Skeletal muscle satellite cell (primary cell): ENCODE measurements around the gene GPR42.
"Not testable (repeated sequence)": the region's sequence is repeated elsewhere in the genome, so short reads cannot be mapped to it uniquely, and the experiment has no call there.

Experiments used
- H3K27me3 ChIP-seq: 2 replicates; pipeline ENCODE4 v1.7.0; 2013; ENCODE audit warnings: low read length; ENCODE audit not compliant: control insufficient read depth, insufficient read depth
- H3K36me3 ChIP-seq: 2 replicates; pipeline ENCODE4 v1.7.0; 2013; ENCODE audit warnings: mild to moderate bottlenecking, control low read depth, low read length; ENCODE audit not compliant: insufficient read depth
- H3K4me1 ChIP-seq: 2 replicates; pipeline ENCODE4 v1.7.0; 2013; ENCODE audit warnings: low read length; ENCODE audit not compliant: control insufficient read depth, insufficient read depth
- H3K4me2 ChIP-seq: 2 replicates; pipeline ENCODE4 v1.7.0; 2013; ENCODE audit warnings: mild to moderate bottlenecking, low read length
- H3K4me3 ChIP-seq: 2 replicates; pipeline ENCODE4 v1.7.0; 2013; ENCODE audit warnings: low read length
- H3K9ac ChIP-seq: 2 replicates; pipeline ENCODE4 v1.7.0; 2013; ENCODE audit warnings: mild to moderate bottlenecking, low read depth, low read length, moderate library complexity
- H3K9me3 ChIP-seq: replicated peaks from 2 replicates; pipeline ENCODE4 v1.7.0; 2013; ENCODE audit warnings: mild to moderate bottlenecking, control low read depth, low read length

The GPR42 gene

GRCh38 chr19:35401416-35401815, 30.5 kb downstream of the GPR42 start:
- H3K4me1 ChIP-seq, H3K36me3 ChIP-seq, H3K4me2 ChIP-seq: not testable (repeated sequence)

DNA sequence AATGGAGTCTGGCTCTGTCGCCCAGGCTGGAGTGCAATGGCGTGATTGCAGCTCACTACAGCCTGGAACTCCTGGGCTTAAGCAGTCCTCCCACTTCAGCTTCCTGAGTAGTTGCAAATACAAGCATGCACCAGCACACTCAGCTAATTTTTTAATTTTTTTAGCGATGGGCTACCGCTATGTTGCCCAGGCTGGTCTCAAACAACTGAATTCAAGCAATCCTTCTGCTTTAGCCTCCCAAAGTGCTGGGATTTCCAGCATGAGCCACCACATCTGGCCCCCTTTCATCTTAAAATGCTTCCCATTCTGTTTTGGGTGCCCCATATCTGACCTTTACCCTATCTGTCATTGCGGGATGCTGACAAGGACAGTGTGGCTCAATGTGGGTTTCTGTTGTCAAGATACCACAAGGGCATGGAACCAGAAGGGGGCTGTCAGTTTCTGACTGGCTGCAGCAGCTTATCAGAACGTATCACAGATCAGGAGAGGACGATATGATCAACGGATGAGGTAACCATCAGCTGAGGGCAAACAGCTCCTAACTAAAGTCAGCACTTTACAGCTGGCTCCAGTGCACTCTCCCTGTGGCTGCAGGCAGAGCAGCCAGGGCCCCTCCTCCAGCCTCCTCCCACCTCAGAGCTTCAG, 32.4 kb downstream of the GPR42 start:
- Histone ChIP-seq H3K9ac (no peak overlapping the region), H3K36me3 (no peaks in the 10 kb centered on the region), H3K4me3 (no peak overlapping the region), H3K9me3 (no peaks in the 10 kb centered on the region), H3K27me3 (peaks cover 3% of the 10 kb centered on the region), H3K4me2 (no peak overlapping the region), H3K4me1 (no peaks in the 10 kb centered on the region)

More at GRCh38 chr19:35401416-35401815, 30.5 kb downstream of the GPR42 start:
- H3K4me3 ChIP-seq, H3K9me3 ChIP-seq, H3K9ac ChIP-seq, H3K27me3 ChIP-seq: not testable (repeated sequence)

- Histone ChIP-seq H3K27me3 (peaks cover 5% of the 10 kb centered on the region), H3K4me2 (no peak overlapping the region), H3K36me3 (no peaks in the 10 kb centered on the region), H3K9ac (no peak overlapping the region), H3K4me3 (no peak overlapping the region), H3K9me3 (no peaks in the 10 kb centered on the region), H3K4me1 (no peaks in the 10 kb centered on the region)
These were observed 34.2 kb downstream of the GPR42 start for GRCh38 chr19:35404879-35405622.

GRCh38 chr19:35407619-35408018, 36.8 kb downstream of the GPR42 start:
- H3K4me2 ChIP-seq: no peak overlapping the region
- peaks cover 5% of the 10 kb centered on the region for H3K27me3 ChIP-seq
- H3K9me3 ChIP-seq: no peaks in the 10 kb centered on the region
- no peak overlapping the region for H3K9ac ChIP-seq
- H3K4me1 ChIP-seq: no peaks in the 10 kb centered on the region
- no peaks in the 10 kb centered on the region for H3K36me3 ChIP-seq
- no peak overlapping the region for H3K4me3 ChIP-seq

GRCh38 chr19:35408284-35409171, 37.7 kb downstream of the GPR42 start:
- Histone ChIP-seq H3K9ac (no peak overlapping the region), H3K4me2 (no peak overlapping the region), H3K4me3 (no peak overlapping the region), H3K9me3 (no peaks in the 10 kb centered on the region), H3K4me1 (no peaks in the 10 kb centered on the region), H3K27me3 (peaks cover 5% of the 10 kb centered on the region), H3K36me3 (no peaks in the 10 kb centered on the region)

DNA sequence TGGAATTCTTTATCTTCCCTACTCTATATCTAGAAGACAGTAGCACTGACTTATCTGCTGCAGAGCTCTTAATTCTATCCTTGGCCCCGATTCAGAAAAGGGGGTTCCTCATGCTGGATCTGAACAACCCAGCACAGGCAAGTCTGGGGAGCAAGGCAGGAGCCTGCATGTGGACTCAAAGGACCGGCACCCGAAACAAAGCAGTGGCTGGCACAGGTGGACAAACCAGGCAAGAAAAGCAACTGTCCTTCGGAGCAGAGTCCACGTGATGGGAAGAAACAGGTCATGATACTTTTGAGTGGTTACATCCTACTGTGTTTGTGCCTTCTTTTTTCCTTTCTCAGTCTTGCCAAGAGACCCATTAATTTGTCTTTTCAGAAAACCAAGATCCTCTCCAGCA, 38.3 kb downstream of the GPR42 start:
- Histone ChIP-seq H3K4me2 (no peak overlapping the region), H3K9ac (no peak overlapping the region), H3K36me3 (no peaks in the 10 kb centered on the region), H3K4me3 (no peak overlapping the region), H3K9me3 (no peaks in the 10 kb centered on the region), H3K27me3 (peaks cover 5% of the 10 kb centered on the region), H3K4me1 (no peaks in the 10 kb centered on the region)

DNA sequence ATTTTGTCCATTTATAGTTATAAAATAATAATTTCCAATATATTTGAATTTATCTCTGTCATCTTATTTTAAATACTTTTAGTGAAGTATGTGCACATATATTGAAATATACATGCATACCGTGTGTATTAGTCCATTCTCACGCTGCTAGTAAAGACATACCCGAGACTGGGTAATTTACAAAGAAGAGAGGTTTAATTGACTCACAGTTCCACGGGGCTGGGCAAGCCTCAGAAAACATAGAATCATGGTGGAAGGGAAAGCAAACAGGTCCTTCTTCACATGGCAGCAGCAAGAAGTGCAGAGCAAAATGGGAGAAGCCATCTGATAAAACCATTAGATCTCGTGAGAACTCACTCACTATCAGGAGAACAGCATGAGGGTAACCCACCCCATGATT, 39.6 kb downstream of the GPR42 start:
- Histone ChIP-seq H3K9me3 (no peaks in the 10 kb centered on the region), H3K4me1 (no peaks in the 10 kb centered on the region), H3K36me3 (no peaks in the 10 kb centered on the region), H3K4me3 (no peak overlapping the region), H3K27me3 (peaks cover 5% of the 10 kb centered on the region), H3K9ac (no peak overlapping the region), H3K4me2 (no peak overlapping the region)

DNA sequence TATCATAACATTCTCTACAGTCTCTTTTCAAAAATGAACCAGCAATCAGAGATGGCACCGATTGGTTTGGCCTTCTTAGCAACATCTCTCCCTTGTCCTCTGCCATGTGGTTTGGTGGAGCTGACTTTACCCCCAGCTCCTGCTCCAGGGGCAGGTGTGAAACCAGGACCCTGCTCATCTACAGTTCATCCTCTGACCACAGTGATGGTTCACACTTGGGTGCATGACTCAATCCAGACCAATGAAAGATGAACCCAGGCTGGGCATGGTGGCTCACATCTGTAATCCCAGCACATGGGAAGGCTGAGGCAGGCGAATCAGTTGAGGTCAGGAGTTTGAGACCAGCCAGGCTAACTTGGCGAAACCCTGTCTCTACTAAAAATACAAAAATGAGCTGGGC, 43.6 kb downstream of the GPR42 start:
- H3K9me3 ChIP-seq: no peaks in the 10 kb centered on the region
- H3K9ac ChIP-seq: no peak overlapping the region
- peaks cover 11% of the 10 kb centered on the region for H3K27me3 ChIP-seq
- no peaks in the 10 kb centered on the region for H3K4me1 ChIP-seq
- H3K36me3 ChIP-seq: no peaks in the 10 kb centered on the region
- H3K4me2 ChIP-seq: no peak overlapping the region
- H3K4me3 ChIP-seq: no peak overlapping the region

DNA sequence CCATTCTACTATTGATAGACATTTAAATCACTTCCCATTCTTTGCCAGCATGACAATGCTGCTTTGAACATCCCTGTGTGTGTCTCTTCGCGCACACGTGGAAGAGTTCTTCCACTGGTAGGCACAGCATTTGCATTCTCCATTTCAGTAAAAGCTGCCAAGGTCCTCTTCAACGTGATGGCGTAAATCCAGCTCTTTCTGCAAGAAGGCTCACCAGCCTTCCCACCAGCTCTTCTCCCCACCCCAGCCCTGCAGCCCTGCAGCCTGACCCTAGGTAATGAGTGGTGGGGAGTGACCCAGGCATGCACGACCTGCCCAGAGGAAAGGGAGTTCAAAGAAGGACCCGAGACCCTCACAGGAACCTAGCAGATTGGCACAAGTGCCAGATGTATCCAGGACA, 45.5 kb downstream of the GPR42 start:
- Histone ChIP-seq H3K4me2 (no peak overlapping the region), H3K27me3 (peaks cover 19% of the 10 kb centered on the region), H3K36me3 (no peaks in the 10 kb centered on the region), H3K9ac (no peak overlapping the region), H3K4me1 (no peaks in the 10 kb centered on the region), H3K4me3 (no peak overlapping the region), H3K9me3 (no peaks in the 10 kb centered on the region)

GRCh38 chr19:35417278-35417677, 46.4 kb downstream of the GPR42 start:
- no peaks in the 10 kb centered on the region for H3K4me1 ChIP-seq
- peaks cover 24% of the 10 kb centered on the region for H3K27me3 ChIP-seq
- H3K9me3 ChIP-seq: no peaks in the 10 kb centered on the region
- no peak overlapping the region for H3K9ac ChIP-seq
- H3K4me3 ChIP-seq: no peak overlapping the region
- no peak overlapping the region for H3K4me2 ChIP-seq
- no peaks in the 10 kb centered on the region for H3K36me3 ChIP-seq

- Histone ChIP-seq H3K36me3 (no peaks in the 10 kb centered on the region), H3K9me3 (no peaks in the 10 kb centered on the region), H3K27me3 (peaks cover 24% of the 10 kb centered on the region), H3K4me1 (no peaks in the 10 kb centered on the region), H3K4me3 (no peak overlapping the region), H3K9ac (no peak overlapping the region), H3K4me2 (no peak overlapping the region)
These were observed 47.1 kb downstream of the GPR42 start for GRCh38 chr19:35417713-35418534.
